Right lobe of liver (tissue), 6 donors: ENCODE data around the gene KEL. TPM values are rescaled to one million over a fixed set of nuclear protein-coding genes. Genes with fewer than 3 reads are reported as not detected.
A peak's percentile ranks its signal among the peaks of the same experiment; 100 is the strongest.

Source experiments
- ATAC-seq, 4 donors: fragments of 200-7000 bp; cut with Tn5 transposase; one replicate each; pipeline ENCODE4 v1.9.1; 2020; ENCODE audit warnings: mild to moderate bottlenecking in 4 of 4, moderate library complexity in 4 of 4
- DNase-seq, 3 donors: peaks; one replicate each; pipeline ENCODE4 v3.0.0-alpha.2; 2020
- H3K27ac ChIP-seq, 3 donors: fragments of 200-600 bp; one replicate each; pipeline ENCODE4 v1.8.0; 2022
- H3K27me3 ChIP-seq, 2 donors: fragments of 200-600 bp; one replicate each; pipeline ENCODE4 v1.8.0; 2022
- H3K36me3 ChIP-seq, 4 donors: fragments of 200-600 bp; sonication (generic) in 1 of 4; one replicate each; pipeline versions ENCODE4 v1.5.1 to v1.8.0; 2017 to 2022; ENCODE audit warnings: control low read depth in 1 of 4
- H3K4me1 ChIP-seq, 4 donors: fragments of 200-600 bp; sonication (generic) in 1 of 4; one replicate each; pipeline versions ENCODE4 v1.5.1 to v1.8.0; 2017 to 2022; ENCODE audit warnings: control low read depth in 1 of 4
- H3K4me3 ChIP-seq, 3 donors: fragments of 200-600 bp; one replicate each; pipeline ENCODE4 v1.8.0; 2022
- H3K9me3 ChIP-seq, 4 donors: fragments of 200-600 bp; sonication (generic) in 1 of 4; one replicate each; pipeline versions ENCODE4 v1.5.1 to v1.8.0; 2017 to 2022; ENCODE audit warnings: control low read depth in 1 of 4
- CTCF ChIP-seq, 4 donors: fragments of 200-600 bp in 3 of 4; fragments of 450-650 bp in 1 of 4; IDR thresholded peaks; one replicate each; pipeline versions ENCODE4 v1.5.1 to v1.8.0; 2016 to 2022; ENCODE audit warnings: antibody characterized with exemption in 4 of 4, mild to moderate bottlenecking in 2 of 4
- POLR2A ChIP-seq: fragments of 450-650 bp; IDR thresholded peaks from one replicate; pipeline ENCODE4 v1.6.1; 2017; ENCODE audit warnings: antibody characterized with exemption, mild to moderate bottlenecking
- WGBS: methylation state at CpG from one replicate; pipeline ENCODE4 v1.1.6; 2018; ENCODE audit warnings: low coverage, low lambda C conversion rate; ENCODE audit not compliant: insufficient coverage; ENCODE audit errors: missing lambda C conversion rate; 5-methylcytosine and 5-hydroxymethylcytosine counted together
- intact Hi-C, 2 donors: fragments of 100-400 bp; cut with DNase I; formaldehyde crosslinking; loops; one replicate each; pipeline versions ENCODE4 v1.11.2 to v1.14.1; 2022
- total RNA-seq, 6 experiments: library from RNA; depleted of rRNA in 2 of 6; stranded (reverse); fragments of >200 nt in 2 of 6; fragmentation: NEBNext Ultra II Directional in 3 of 6; extraction: Animal tissue kit (Norgen Biotek cat#: 25700) in 3 of 6; gene quantifications; one replicate each; pipeline versions ENCODE4 v1.1.0 to v1.2.4, GENCODE V29; 2016 to 2023
- donor health status: DM: no; HTN: yes; CAD: no.
- donor health status: DM: no; HTN: no; CAD: no.
- donor health status: DM: no; HTN: no; CAD: no.
- donor health status: DM: no; HTN: yes; CAD: no.
- donor health status: DM: no; HTN: yes; CAD: no.

KEL gene
- total RNA-seq, 6 experiments from 2014 or later, result 0.46 to 2.0 (median 1.4) TPM; not detected in 3

GRCh38 chr7:142960955-142961512, 1.1 kb downstream of the KEL start:
- H3K27me3 ChIP-seq, result no peaks in the 10 kb centered on the region
- no peaks in the 10 kb centered on the region for H3K4me1 ChIP-seq
- H3K9me3 ChIP-seq, result no peaks in the 10 kb centered on the region
- WGBS, result 67% methylated on average over 5 of the region's 5 CpGs
- H3K4me3 ChIP-seq, result no peak overlapping the region
- DNase-seq, result no peak
- intact Hi-C loops, result no loop called here
- TF ChIP-seq CTCF (IDR thresholded peaks at IDR 0.05) (peak in 2 of 4 donors; percentile 10 to 14), POLR2A (no peak)
- no peaks in the 10 kb centered on the region for H3K36me3 ChIP-seq
- ATAC-seq, result no peak
- H3K27ac ChIP-seq, result no peak overlapping the region

GRCh38 chr7:142959202-142959601, 3.0 kb downstream of the KEL start:
- no peaks in the 10 kb centered on the region for H3K27me3 ChIP-seq
- H3K36me3 ChIP-seq, result no peaks in the 10 kb centered on the region
- intact Hi-C loops, result no loop called here
- no peak overlapping the region for H3K4me3 ChIP-seq
- no peak overlapping the region for H3K27ac ChIP-seq
- H3K4me1 ChIP-seq, result no peaks in the 10 kb centered on the region
- no peaks in the 10 kb centered on the region for H3K9me3 ChIP-seq
- no peak for DNase-seq
- TF ChIP-seq CTCF (IDR thresholded peaks at IDR 0.05) (no peak), POLR2A (no peak)
- no peak for ATAC-seq

GRCh38 chr7:142957723-142958122, 4.4 kb downstream of the KEL start:
- ATAC-seq, result no peak
- no peak overlapping the region for H3K4me3 ChIP-seq
- H3K27ac ChIP-seq, result no peak overlapping the region
- no peaks in the 10 kb centered on the region for H3K4me1 ChIP-seq
- no peaks in the 10 kb centered on the region for H3K36me3 ChIP-seq
- H3K9me3 ChIP-seq, result no peaks in the 10 kb centered on the region
- TF ChIP-seq CTCF (IDR thresholded peaks at IDR 0.05) (no peak), POLR2A (no peak)
- H3K27me3 ChIP-seq, result no peaks in the 10 kb centered on the region
- intact Hi-C loops, result no loop called here
- DNase-seq, result no peak
- 59% methylated on average over 7 of the region's 8 CpGs for WGBS

- TF ChIP-seq POLR2A (no peak), CTCF (IDR thresholded peaks at IDR 0.05) (no peak)
- ATAC-seq, result peak in 1 of 4 donors; percentile 28
- Histone ChIP-seq H3K9me3 (no peaks in the 10 kb centered on the region), H3K4me3 (no peak overlapping the region), H3K4me1 (no peaks in the 10 kb centered on the region), H3K27me3 (no peaks in the 10 kb centered on the region), H3K36me3 (no peaks in the 10 kb centered on the region), H3K27ac (no peak overlapping the region)
- 48% methylated on average over 3 of the region's 3 CpGs for WGBS
- no peak for DNase-seq
- intact Hi-C loops, result no loop called here
These were observed 5.1 kb downstream of the KEL start for GRCh38 chr7:142956951-142957623.
